Fibroblast of skin of right quadriceps (primary cell): ENCODE measurements around the gene TFAP2B.

Experiments
- DNase-seq: peaks from one replicate; pipeline ENCODE4 v3.0.0-alpha.2; 2013

Gene TFAP2B

GRCh38 chr6:50849796-50850180 is 31.1 kb downstream of the TFAP2B start:
- DNase-seq, result no peak

- DNase-seq, result no peak
These were observed 31.8 kb downstream of the TFAP2B start for GRCh38 chr6:50850223-50851048.

DNA sequence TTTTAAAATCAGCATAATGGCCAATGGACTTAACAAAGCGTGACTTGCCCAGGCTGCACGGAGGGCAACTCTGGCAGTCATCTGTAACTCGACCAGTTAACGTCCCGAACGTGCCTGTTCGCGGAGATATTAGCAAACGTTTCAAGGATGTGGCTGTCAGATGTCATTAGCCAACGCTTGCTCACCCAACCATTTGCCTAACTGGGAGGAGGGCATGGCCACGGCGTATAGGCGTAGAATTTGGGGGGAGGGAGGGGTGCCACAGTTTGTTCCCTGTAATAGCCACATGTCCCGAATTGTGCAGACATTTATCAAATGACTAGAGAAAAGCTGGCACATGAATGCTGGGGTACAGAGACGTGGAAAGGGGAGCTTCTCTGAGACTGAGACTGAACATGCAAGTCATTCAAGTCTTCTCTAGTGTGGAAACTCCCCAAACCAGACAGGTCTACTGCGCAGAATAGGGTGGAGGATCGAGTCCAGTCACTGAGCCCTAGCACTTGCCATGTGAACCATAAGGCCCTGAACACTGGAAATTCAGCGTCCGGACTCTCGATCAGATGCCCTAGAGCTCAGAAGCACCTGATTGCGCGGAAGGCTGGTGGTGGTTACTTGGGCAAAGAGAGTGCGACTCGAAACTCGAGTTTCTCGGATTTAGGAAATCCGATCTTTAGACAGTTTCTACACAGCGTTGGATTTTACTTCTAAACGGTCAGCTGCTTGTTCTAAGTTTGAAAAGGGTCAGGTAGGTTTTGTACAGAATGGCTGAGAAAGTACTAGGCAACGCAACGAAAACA is 32.6 kb downstream of the TFAP2B start:
- no peak for DNase-seq

GRCh38 chr6:50853939-50854338 is 35.3 kb downstream of the TFAP2B start:
- no peak for DNase-seq

DNA sequence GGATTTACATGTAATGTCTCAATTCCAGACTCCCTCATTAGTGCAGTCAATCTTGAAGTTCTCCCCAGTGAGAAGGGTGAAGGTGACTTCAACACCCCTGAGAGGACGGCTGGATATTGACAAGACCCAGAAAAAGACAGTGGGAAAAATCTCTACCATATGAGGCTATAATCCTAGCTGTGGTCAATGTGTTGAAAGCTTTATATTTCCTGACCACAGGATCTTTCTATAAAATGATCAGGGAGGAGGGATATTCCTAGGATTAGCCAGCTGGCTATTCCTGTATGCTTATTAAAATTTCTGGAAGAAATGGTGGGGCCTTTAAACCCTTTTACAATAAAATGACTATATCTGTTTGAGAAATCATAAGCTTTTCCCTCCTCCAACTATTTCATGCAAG is 43.0 kb downstream of the TFAP2B start:
- no peak for DNase-seq

DNA sequence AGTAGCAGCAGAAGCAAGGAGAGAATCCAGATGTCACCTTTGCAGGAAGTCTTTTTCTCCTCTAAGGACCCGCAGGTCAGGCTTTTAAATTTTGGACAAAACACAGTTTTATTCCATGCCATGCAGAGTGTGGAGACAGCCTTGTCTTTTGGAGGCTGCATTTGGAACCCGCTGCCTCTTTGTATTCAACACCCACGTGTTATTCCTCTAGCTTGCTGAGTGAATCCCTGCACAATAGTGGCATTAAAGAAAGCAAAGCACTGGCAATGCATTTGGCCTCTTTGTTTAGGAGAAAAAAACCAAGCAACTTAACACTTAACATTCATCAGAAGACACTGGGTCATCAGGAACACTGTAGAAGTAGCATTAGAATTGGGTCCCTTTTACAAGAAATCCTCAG is 43.5 kb downstream of the TFAP2B start:
- DNase-seq, result no peak

DNA sequence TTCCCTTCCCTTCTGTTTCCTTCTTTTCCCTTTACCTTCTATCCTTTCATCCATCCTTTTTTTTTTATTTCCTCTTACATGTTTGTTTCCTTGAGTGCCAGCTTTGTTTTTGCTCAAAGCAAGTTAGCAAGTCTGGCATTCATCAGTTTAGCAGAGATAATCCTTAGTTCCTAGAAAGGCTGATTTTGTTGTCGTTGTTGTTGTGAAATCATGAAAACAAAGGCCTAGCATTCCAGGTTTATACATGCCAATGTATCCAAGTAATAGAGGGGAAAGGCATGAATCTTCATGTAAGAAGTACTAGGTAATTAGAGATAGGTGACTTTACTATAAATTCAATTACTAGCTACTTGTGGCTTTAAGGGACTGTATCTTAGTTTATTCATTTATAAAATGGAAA is 45.9 kb downstream of the TFAP2B start:
- DNase-seq, result no peak

- no peak for DNase-seq
These were observed 49.8 kb downstream of the TFAP2B start for GRCh38 chr6:50868466-50868865.

- no peak for DNase-seq
These were observed 54.5 kb downstream of the TFAP2B start for GRCh38 chr6:50873167-50873566.

DNA sequence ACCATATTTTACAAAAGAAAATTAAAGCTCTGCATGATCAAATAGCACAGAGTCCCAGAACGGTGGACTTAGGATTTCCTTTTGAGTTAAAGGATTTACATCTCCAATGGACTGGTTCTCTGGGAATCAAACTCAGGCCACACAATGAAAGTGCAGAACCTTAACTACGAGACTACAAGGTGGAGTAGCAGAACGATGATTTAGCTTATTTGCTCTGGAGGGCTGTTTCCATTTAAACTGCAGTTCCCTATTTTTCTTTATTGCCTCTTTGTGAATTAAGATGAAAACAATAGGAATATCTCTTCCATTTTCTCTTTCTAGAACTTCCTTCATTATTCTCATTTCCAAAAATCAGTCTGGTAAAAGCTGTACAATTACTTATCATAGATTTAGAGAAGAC is 65.7 kb downstream of the TFAP2B start:
- DNase-seq, result no peak

DNA sequence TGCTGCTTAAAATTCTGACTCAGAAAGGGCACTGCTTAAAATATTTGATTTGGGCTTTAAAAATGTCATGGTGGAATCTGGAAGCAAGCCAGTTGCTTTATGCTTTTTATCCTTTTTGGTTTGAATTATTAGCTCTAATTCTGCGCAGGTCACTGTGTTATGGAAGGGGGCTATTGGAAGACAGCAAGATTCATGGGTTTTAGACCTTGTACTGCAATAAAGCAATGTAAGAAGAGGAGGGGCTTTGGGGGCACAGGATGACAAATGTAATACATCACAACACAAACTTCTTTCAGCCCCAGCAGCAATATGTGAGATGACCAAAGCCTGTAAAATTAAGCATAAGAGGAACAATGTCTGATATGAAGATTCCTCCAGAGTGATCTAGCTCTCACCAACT is 68.4 kb downstream of the TFAP2B start:
- DNase-seq, result no peak

DNA sequence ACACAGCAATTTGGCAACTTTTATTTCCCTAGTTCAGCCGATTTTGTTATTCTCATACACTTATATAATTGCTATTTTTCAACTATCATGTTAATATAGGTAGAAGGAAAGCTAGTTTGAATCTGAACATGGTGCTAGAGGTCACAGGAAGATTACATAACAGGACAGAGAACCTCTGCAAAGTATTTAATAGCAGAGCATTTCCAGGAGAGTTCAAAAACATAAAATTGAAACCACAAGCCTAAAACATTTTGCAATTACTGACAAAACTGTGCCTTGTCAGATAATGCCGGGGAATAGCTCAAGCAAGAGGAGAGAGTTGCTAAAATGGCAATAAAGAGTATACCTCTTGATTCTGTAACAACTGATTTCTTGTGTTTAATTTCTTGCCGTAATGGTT is 70.8 kb downstream of the TFAP2B start:
- no peak for DNase-seq

- DNase-seq, result no peak
These were observed 71.3 kb downstream of the TFAP2B start for GRCh38 chr6:50889935-50890334.

- no peak for DNase-seq
These were observed 71.9 kb downstream of the TFAP2B start for GRCh38 chr6:50890579-50890978.

DNA sequence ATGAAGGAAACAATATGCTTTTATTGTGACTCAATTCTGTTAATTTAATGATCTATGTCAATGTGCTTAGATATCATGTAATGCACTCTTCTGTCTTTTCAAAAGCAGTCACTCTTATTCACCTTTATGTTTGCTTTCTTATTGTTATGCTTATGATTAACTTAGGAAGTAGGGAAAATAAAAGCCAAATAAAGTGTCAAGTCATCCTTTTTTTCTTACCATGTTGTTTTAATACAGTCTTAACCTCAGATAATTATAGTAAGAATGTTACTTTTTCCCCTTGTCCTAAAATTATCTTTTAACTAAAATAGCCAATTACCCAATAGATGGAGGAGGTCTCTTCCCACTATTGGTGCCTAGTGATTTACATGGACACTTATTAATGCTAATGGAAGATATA is 72.6 kb downstream of the TFAP2B start:
- no peak for DNase-seq
